HepG2 (cell line): Measurements from ENCODE around the gene TTC39C. TPM values are rescaled to one million over a fixed set of nuclear protein-coding genes. Genes with fewer than 3 reads are reported as not detected.

Experiments used
- FOXA3 ChIP-seq: IDR thresholded peaks from 2 replicates; pipeline ENCODE4 v1.6.1; 2016; ENCODE audit warnings: missing genetic modification reagents, missing compliant biosample characterization
- FOXP1 ChIP-seq, 2 experiments: fragments of 450-650 bp in 1 of 2; IDR thresholded peaks; 2 replicates each; pipeline ENCODE4 v1.6.1; 2017 to 2018; ENCODE audit warnings: antibody characterized with exemption in 1 of 2
- HHEX ChIP-seq: IDR thresholded peaks from 2 replicates; pipeline ENCODE4 v1.6.1; 2016; ENCODE audit warnings: control low read depth
- KLF16 ChIP-seq, 2 experiments: sonication (generic) in 1 of 2; formaldehyde crosslinking in 1 of 2; IDR thresholded peaks; 2 replicates each; pipeline versions ENCODE4 v1.6.1 to v1.8.0; 2016 to 2023; ENCODE audit warnings: missing genetic modification reagents in 2 of 2, missing compliant biosample characterization in 1 of 2
- MEIS1 ChIP-seq: sonication (generic); formaldehyde crosslinking; IDR thresholded peaks from 2 replicates; pipeline ENCODE4 v1.9.0; 2021; ENCODE audit warnings: mild to moderate bottlenecking, missing genetic modification reagents, moderate library complexity, borderline replicate concordance
- MIER3 ChIP-seq: IDR thresholded peaks from 2 replicates; pipeline ENCODE4 v1.6.1; 2016; ENCODE audit warnings: missing compliant biosample characterization, borderline replicate concordance
- SMYD3 ChIP-seq: sonication (generic); formaldehyde crosslinking; IDR thresholded peaks from 2 replicates; pipeline ENCODE4 v1.8.1; 2023; ENCODE audit warnings: mild to moderate bottlenecking, missing genetic modification reagents
- ZMYM2 ChIP-seq: sonication (generic); formaldehyde crosslinking; IDR thresholded peaks from 2 replicates; pipeline ENCODE4 v1.8.0; 2022; ENCODE audit warnings: mild to moderate bottlenecking, missing genetic modification reagents
- ZNF251 ChIP-seq: sonication (generic); formaldehyde crosslinking; IDR thresholded peaks from 2 replicates; pipeline ENCODE4 v1.9.0; 2021; ENCODE audit warnings: mild to moderate bottlenecking, missing genetic modification reagents
- ZNF577 ChIP-seq: sonication (generic); formaldehyde crosslinking; IDR thresholded peaks from 2 replicates; pipeline ENCODE4 v1.4.0; 2020; ENCODE audit warnings: mild to moderate bottlenecking, low read depth, missing genetic modification reagents, borderline replicate concordance
- ZNF761 ChIP-seq: sonication (generic); formaldehyde crosslinking; conservative IDR thresholded peaks from 2 replicates; pipeline ENCODE4 v1.4.0; 2020; ENCODE audit warnings: mild to moderate bottlenecking, missing genetic modification reagents
- ZNF878 ChIP-seq: sonication (generic); formaldehyde crosslinking; IDR thresholded peaks from 2 replicates; pipeline ENCODE4 v1.8.1; 2023; ENCODE audit warnings: mild to moderate bottlenecking, missing genetic modification reagents, moderate library complexity
- ZSCAN20 ChIP-seq: sonication (generic); formaldehyde crosslinking; IDR thresholded peaks from 2 replicates; pipeline ENCODE4 v1.4.0; 2020; ENCODE audit warnings: missing genetic modification reagents, mild to moderate bottlenecking, borderline replicate concordance
- polyA plus RNA-seq, 8 experiments: library from polyadenylated mRNA; depleted of rRNA in 3 of 8; stranded (reverse) in 7 of 8; unstranded in 1 of 8; fragments of >200 nt; fragmentation: Illumina TruSeq in 4 of 8; extraction: Trizol in 4 of 8; gene quantifications; 2 replicates each; pipeline versions ENCODE4 v1.2.1 to v1.2.3, GENCODE V29; 2011 to 2016; ENCODE audit warnings: low read depth in 4 of 8, missing spikeins in 1 of 8, mixed read lengths in 1 of 8; ENCODE audit not compliant: insufficient read depth in 1 of 8
- total RNA-seq, 5 experiments: library from RNA; depleted of rRNA; stranded (reverse); fragments of >200 nt; fragmentation: Illumina TruSeq; extraction: Trizol; gene quantifications; 2 replicates each; pipeline ENCODE4 v1.2.3, GENCODE V29; 2016; ENCODE audit warnings: low read depth in 1 of 5
- TF ChIP-seq, protein P1 (sequence below): sonication (generic); formaldehyde crosslinking; IDR thresholded peaks from 2 replicates; pipeline ENCODE4 v1.4.0; 2020; ENCODE audit warnings: missing genetic modification reagents
- TF ChIP-seq, protein P2 (sequence below): sonication (generic); formaldehyde crosslinking; IDR thresholded peaks from 2 replicates; pipeline ENCODE4 v1.5.1; 2020; ENCODE audit warnings: missing genetic modification reagents, mild to moderate bottlenecking, borderline replicate concordance
- TF ChIP-seq, protein P3 (sequence below): sonication (generic); formaldehyde crosslinking; IDR thresholded peaks from 2 replicates; pipeline ENCODE4 v1.5.0; 2020; ENCODE audit warnings: missing genetic modification reagents
- TF ChIP-seq, protein P4 (sequence below): fragments of 450-650 bp; IDR thresholded peaks from 2 replicates; pipeline ENCODE4 v1.6.1; 2016
- TF ChIP-seq, protein P5 (sequence below): sonication (generic); formaldehyde crosslinking; IDR thresholded peaks from 2 replicates; pipeline ENCODE4 v1.5.1; 2020; ENCODE audit warnings: missing genetic modification reagents, mild to moderate bottlenecking, borderline replicate concordance

Gene TTC39C
- total and polyA plus RNA-seq, 2 of the 13 experiments (the other 11 are each of a cell fraction or from before 2014, with no cell fraction given) = 19.1 to 25.9 TPM

DNA sequence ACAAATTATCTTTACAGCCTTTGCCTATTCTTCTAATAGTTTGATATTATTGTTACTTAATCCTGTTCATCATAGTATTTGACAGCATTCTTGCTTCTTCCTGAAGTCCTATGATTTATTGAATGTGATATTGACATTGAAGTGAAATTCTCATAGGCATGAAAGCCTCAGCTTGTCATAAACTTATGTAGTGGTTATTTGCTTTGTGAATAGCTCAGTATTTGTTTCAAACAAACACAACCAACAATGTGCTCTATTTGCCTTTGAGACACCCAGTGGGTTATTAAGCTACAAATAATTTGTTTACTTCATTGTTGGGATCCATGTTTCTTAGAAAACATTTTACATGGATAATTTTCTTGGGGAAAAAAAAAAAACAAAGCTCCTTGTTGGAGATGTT, 57.2 kb downstream of the TTC39C start (continued):
- TF ChIP-seq, protein P1, sequence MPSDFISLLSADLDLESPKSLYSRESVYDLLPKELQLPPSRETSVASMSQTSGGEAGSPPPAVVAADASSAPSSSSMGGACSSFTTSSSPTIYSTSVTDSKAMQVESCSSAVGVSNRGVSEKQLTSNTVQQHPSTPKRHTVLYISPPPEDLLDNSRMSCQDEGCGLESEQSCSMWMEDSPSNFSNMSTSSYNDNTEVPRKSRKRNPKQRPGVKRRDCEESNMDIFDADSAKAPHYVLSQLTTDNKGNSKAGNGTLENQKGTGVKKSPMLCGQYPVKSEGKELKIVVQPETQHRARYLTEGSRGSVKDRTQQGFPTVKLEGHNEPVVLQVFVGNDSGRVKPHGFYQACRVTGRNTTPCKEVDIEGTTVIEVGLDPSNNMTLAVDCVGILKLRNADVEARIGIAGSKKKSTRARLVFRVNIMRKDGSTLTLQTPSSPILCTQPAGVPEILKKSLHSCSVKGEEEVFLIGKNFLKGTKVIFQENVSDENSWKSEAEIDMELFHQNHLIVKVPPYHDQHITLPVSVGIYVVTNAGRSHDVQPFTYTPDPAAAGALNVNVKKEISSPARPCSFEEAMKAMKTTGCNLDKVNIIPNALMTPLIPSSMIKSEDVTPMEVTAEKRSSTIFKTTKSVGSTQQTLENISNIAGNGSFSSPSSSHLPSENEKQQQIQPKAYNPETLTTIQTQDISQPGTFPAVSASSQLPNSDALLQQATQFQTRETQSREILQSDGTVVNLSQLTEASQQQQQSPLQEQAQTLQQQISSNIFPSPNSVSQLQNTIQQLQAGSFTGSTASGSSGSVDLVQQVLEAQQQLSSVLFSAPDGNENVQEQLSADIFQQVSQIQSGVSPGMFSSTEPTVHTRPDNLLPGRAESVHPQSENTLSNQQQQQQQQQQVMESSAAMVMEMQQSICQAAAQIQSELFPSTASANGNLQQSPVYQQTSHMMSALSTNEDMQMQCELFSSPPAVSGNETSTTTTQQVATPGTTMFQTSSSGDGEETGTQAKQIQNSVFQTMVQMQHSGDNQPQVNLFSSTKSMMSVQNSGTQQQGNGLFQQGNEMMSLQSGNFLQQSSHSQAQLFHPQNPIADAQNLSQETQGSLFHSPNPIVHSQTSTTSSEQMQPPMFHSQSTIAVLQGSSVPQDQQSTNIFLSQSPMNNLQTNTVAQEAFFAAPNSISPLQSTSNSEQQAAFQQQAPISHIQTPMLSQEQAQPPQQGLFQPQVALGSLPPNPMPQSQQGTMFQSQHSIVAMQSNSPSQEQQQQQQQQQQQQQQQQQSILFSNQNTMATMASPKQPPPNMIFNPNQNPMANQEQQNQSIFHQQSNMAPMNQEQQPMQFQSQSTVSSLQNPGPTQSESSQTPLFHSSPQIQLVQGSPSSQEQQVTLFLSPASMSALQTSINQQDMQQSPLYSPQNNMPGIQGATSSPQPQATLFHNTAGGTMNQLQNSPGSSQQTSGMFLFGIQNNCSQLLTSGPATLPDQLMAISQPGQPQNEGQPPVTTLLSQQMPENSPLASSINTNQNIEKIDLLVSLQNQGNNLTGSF (CRISPR knock-in tag) = no peak
- TF ChIP-seq FOXP1 (IDR thresholded peaks at IDR 0.05) (0 out of 2 replicates have a peak, but pooled peaks have one; percentile 14), FOXP1 (CRISPR knock-in tag; IDR thresholded peaks at IDR 0.05) (peak; percentile 68), KLF16 (CRISPR knock-in tag; IDR thresholded peaks at IDR 0.05) (no peak), MIER3 (CRISPR knock-in tag) (no peak), ZNF878 (no peak), ZMYM2 (CRISPR knock-in tag) (no peak), MEIS1 (CRISPR knock-in tag) (no peak), FOXA3 (CRISPR knock-in tag) (peak; percentile 73), HHEX (CRISPR knock-in tag) (peak; percentile 95), ZNF577 (CRISPR knock-in tag) (no peak), ZSCAN20 (CRISPR knock-in tag) (no peak), ZNF251 (no peak), ZNF761 (CRISPR knock-in tag) (no peak), SMYD3 (CRISPR knock-in tag) (no peak)
- TF ChIP-seq, protein P2, sequence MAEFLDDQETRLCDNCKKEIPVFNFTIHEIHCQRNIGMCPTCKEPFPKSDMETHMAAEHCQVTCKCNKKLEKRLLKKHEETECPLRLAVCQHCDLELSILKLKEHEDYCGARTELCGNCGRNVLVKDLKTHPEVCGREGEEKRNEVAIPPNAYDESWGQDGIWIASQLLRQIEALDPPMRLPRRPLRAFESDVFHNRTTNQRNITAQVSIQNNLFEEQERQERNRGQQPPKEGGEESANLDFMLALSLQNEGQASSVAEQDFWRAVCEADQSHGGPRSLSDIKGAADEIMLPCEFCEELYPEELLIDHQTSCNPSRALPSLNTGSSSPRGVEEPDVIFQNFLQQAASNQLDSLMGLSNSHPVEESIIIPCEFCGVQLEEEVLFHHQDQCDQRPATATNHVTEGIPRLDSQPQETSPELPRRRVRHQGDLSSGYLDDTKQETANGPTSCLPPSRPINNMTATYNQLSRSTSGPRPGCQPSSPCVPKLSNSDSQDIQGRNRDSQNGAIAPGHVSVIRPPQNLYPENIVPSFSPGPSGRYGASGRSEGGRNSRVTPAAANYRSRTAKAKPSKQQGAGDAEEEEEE (CRISPR knock-in tag) = no peak
- TF ChIP-seq, protein P3, sequence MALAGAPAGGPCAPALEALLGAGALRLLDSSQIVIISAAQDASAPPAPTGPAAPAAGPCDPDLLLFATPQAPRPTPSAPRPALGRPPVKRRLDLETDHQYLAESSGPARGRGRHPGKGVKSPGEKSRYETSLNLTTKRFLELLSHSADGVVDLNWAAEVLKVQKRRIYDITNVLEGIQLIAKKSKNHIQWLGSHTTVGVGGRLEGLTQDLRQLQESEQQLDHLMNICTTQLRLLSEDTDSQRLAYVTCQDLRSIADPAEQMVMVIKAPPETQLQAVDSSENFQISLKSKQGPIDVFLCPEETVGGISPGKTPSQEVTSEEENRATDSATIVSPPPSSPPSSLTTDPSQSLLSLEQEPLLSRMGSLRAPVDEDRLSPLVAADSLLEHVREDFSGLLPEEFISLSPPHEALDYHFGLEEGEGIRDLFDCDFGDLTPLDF = no peak
- TF ChIP-seq, protein P4, sequence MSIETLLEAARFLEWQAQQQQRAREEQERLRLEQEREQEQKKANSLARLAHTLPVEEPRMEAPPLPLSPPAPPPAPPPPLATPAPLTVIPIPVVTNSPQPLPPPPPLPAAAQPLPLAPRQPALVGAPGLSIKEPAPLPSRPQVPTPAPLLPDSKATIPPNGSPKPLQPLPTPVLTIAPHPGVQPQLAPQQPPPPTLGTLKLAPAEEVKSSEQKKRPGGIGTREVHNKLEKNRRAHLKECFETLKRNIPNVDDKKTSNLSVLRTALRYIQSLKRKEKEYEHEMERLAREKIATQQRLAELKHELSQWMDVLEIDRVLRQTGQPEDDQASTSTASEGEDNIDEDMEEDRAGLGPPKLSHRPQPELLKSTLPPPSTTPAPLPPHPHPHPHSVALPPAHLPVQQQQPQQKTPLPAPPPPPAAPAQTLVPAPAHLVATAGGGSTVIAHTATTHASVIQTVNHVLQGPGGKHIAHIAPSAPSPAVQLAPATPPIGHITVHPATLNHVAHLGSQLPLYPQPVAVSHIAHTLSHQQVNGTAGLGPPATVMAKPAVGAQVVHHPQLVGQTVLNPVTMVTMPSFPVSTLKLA = no peak
- TF ChIP-seq, protein P5, sequence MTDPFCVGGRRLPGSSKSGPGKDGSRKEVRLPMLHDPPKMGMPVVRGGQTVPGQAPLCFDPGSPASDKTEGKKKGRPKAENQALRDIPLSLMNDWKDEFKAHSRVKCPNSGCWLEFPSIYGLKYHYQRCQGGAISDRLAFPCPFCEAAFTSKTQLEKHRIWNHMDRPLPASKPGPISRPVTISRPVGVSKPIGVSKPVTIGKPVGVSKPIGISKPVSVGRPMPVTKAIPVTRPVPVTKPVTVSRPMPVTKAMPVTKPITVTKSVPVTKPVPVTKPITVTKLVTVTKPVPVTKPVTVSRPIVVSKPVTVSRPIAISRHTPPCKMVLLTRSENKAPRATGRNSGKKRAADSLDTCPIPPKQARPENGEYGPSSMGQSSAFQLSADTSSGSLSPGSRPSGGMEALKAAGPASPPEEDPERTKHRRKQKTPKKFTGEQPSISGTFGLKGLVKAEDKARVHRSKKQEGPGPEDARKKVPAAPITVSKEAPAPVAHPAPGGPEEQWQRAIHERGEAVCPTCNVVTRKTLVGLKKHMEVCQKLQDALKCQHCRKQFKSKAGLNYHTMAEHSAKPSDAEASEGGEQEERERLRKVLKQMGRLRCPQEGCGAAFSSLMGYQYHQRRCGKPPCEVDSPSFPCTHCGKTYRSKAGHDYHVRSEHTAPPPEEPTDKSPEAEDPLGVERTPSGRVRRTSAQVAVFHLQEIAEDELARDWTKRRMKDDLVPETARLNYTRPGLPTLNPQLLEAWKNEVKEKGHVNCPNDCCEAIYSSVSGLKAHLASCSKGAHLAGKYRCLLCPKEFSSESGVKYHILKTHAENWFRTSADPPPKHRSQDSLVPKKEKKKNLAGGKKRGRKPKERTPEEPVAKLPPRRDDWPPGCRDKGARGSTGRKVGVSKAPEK = no peak
